Measurements from ENCODE around the gene ADD1. TPM values are rescaled to one million over a fixed set of nuclear protein-coding genes. Genes with fewer than 3 reads are reported as not detected.

Gene ADD1
- total and polyA plus RNA-seq, 4 donors: 98.3 to 351 (median 284) TPM

DNA sequence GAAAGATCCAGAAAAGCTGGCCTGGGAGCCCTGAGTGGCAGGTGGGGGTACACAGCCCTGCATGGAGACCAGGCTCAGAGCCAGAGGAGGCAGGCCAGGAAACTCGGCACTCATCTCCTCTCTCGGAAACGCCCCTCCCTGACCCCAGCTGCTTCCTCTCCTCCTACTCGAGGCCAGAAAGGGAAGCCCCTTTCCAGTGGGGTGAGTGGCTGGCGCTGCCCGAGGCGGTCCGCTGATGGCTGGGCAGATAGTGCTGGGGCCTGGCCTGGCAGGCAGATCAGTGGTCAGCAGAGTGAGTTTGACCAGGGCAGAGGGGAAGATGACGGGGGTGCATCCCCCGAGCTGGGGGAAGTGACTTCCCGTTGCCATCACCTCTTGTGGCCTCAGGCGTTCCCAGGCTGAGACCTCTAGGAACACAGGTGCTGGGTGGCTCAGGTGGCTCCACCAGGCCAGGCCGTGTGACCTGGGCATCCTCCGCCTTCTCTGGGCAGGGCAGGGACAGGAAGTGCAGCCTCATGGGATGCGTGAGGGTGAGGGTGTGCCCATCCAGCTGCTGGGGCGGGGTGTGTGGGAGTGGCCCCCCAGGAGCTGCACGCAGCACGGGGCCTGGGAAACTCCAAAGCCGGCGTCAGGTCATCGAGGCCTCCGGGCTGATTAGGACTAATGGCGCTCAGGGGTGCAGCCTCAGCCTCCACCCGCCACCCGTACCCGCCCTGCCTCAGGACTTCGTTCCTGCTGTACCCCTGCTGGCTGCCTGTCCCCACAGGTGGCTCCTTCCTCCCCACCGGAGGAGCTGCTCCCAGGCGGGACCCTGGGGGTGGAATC, 45.0 kb upstream of the ADD1 start:
- H3K36me3 ChIP-seq (ENCODE audit: control insufficient read depth in 1 of 2, insufficient read depth in 2 of 2, low read length in 1 of 2): no peaks in the 10 kb centered on the region
- 82 to 86% methylated on average over 29 of the region's 29 CpGs for WGBS, 2 donors
- H3K4me3 ChIP-seq (ENCODE audit: low read length in 2 of 2): no peak overlapping the region
- no peaks in the 10 kb centered on the region for H3K9me3 ChIP-seq (ENCODE audit: control insufficient read depth, low read length)
- H3K4me1 ChIP-seq (ENCODE audit: control insufficient read depth in 1 of 2, insufficient read depth in 2 of 2, low read length in 2 of 2): no peaks in the 10 kb centered on the region
- DNase-seq (peak; percentile 81 to 87), ATAC-seq (ENCODE audit: low FRiP score) (peak; percentile 8)
- H3K27ac ChIP-seq (ENCODE audit: low read depth in 1 of 2, low read length in 2 of 2): no peak overlapping the region
- intact Hi-C loops (cut with DNase I): no loop called here
- no peaks in the 10 kb centered on the region for H3K27me3 ChIP-seq (ENCODE audit: control insufficient read depth in 1 of 2, insufficient read depth in 2 of 2, low read length in 1 of 2)

DNA sequence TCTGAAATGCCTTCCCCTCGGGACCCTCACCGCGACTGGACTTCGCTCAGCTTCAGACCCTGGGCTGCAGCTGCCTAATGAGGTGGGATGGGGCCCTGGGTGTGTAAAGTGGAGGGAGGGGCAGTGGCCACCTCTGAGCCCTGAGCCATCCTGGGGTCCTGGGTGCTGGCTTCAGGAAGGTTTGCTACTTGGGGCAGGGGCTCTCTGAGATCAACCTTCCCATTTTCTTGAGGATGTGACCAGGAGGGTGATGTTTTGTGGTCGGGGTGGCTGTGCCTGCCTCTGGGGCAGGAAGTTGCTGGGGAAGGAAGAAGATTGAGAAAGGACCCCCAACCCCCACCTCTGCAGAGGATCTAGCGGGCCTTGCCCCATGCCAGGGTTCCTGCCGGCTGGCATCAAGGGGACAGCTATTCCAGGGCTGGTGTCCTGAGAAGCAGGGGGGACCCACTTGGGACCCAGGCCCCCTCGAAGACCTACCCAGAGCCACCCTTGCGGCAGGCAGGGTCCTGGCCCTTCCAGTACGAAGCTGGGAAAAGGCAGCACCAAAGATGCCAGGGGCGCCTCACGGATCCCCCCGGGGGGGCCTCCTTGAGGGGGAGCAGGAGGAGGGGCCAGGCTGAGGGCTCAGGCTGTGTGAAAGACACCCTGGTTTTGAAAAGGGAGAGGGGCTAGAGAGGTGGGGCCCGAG, 44.3 kb upstream of the ADD1 start:
- Histone ChIP-seq H3K36me3 (ENCODE audit: control insufficient read depth in 1 of 2, insufficient read depth in 2 of 2, low read length in 1 of 2) (no peaks in the 10 kb centered on the region), H3K27ac (ENCODE audit: low read depth in 1 of 2, low read length in 2 of 2) (no peak overlapping the region), H3K4me3 (ENCODE audit: low read length in 2 of 2) (no peak overlapping the region), H3K27me3 (ENCODE audit: control insufficient read depth in 1 of 2, insufficient read depth in 2 of 2, low read length in 1 of 2) (no peaks in the 10 kb centered on the region), H3K9me3 (ENCODE audit: control insufficient read depth, low read length) (no peaks in the 10 kb centered on the region), H3K4me1 (ENCODE audit: control insufficient read depth in 1 of 2, insufficient read depth in 2 of 2, low read length in 2 of 2) (no peaks in the 10 kb centered on the region)
- 89 to 91% methylated on average over 14 of the region's 14 CpGs for WGBS, 2 donors
- intact Hi-C loops (cut with DNase I): no loop called here
- no peak for ATAC-seq (ENCODE audit: low FRiP score)
- DNase-seq: peak; percentile 62 to 71

DNA sequence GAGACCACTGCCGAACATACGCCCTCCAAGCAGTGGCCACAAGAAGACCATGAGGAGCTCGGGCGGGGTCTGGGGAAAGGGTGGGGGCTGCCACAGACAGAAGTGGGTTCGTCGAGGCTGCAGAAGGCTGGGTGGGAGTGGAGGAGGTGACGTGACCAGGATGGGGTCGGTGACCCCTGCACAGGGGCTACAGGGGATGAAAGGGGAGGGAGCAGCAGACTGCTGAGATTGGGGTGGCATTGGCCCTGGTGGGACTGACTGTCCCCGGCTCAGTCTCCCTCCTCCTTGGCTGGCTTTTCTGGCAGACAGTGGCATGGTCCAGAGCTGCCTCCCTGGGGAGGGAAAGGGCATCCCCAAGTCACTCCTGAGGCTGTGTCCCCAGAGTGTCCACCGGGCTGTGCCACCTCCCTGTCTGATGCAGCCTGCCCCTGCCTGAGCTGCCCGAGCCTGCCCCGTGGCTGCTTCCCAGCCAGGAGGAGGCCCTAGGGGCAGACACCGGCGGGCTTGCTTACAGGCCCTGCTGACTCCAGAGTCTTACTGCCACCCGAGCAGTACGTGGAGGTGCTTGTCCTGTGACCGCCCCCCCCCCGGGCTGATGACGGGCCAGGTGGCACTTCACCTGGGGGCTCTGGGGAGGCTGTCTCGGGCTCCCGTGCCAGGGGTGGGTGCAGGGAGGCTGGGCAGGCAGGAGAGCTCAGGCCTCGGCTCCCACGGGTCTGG, 43.5 kb upstream of the ADD1 start:
- H3K36me3 ChIP-seq (ENCODE audit: control insufficient read depth in 1 of 2, insufficient read depth in 2 of 2, low read length in 1 of 2): no peaks in the 10 kb centered on the region
- H3K4me1 ChIP-seq (ENCODE audit: control insufficient read depth in 1 of 2, insufficient read depth in 2 of 2, low read length in 2 of 2): no peaks in the 10 kb centered on the region
- no peak overlapping the region for H3K4me3 ChIP-seq (ENCODE audit: low read length in 2 of 2)
- peak; percentile 60 to 77 for DNase-seq
- H3K9me3 ChIP-seq (ENCODE audit: control insufficient read depth, low read length): no peaks in the 10 kb centered on the region
- H3K27me3 ChIP-seq (ENCODE audit: control insufficient read depth in 1 of 2, insufficient read depth in 2 of 2, low read length in 1 of 2): no peaks in the 10 kb centered on the region
- 63 to 66% methylated on average over 23 of the region's 23 CpGs for WGBS, 2 donors
- intact Hi-C loops (cut with DNase I): no loop called here
- no peak for ATAC-seq (ENCODE audit: low FRiP score)
- H3K27ac ChIP-seq (ENCODE audit: low read depth in 1 of 2, low read length in 2 of 2): no peak overlapping the region

DNA sequence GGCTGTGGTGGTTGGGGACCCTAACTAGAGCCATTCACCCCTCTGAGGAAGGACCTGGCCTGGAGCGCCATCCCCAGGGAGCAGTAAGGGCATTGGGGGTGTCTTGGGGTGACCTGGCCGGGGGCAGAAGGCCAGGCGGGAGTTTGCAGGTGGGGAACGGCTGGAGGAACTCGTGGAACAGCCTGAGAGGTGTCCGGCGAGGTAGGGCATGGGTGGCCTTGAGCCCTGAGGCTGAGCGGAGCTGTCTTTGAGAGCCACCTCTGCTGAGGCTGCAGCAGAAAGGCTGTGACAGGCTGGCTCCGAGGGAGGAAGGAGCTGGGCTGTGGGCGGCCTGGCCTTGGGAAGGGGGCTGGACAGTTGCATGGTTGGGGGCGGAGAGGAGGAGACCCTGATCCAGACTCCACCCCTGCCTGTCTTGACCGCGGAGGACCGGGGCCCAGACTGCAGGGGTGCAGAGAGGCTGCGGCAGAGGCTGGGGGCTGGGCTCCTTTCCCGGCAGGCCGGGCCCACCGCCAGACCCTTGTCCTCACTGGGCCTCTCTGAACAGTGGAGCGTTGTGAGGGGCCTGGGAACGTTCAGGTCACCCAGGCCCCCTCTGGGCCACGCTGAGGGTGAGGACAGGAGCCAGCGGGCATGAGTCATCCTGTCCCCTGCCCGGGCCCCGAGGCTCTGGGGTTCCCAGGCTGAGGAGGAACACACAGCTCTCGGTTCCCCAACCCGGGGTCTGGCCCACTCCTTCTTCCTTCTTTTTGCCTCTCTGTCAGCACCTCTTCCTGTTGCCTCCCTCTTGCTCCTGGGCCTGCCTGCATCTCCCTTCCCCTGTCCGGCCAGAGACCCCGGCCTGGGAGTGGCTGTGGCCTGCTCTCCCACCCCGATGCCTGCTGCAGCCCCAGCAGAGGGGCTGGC, 42.7 kb upstream of the ADD1 start:
- peak; percentile 84 to 92 for DNase-seq
- H3K4me3 ChIP-seq (ENCODE audit: low read length in 2 of 2): no peak overlapping the region
- WGBS, 2 donors: 24 to 30% methylated on average over 25 to 29 of the region's 29 CpGs
- H3K27me3 ChIP-seq (ENCODE audit: control insufficient read depth in 1 of 2, insufficient read depth in 2 of 2, low read length in 1 of 2): no peaks in the 10 kb centered on the region
- no peaks in the 10 kb centered on the region for H3K36me3 ChIP-seq (ENCODE audit: control insufficient read depth in 1 of 2, insufficient read depth in 2 of 2, low read length in 1 of 2)
- ATAC-seq (ENCODE audit: low FRiP score): peak; percentile 71
- H3K4me1 ChIP-seq (ENCODE audit: control insufficient read depth in 1 of 2, insufficient read depth in 2 of 2, low read length in 2 of 2): no peaks in the 10 kb centered on the region
- no peaks in the 10 kb centered on the region for H3K9me3 ChIP-seq (ENCODE audit: control insufficient read depth, low read length)
- H3K27ac ChIP-seq (ENCODE audit: low read depth in 1 of 2, low read length in 2 of 2): no peak overlapping the region
- intact Hi-C loops (cut with DNase I): no loop called here

DNA sequence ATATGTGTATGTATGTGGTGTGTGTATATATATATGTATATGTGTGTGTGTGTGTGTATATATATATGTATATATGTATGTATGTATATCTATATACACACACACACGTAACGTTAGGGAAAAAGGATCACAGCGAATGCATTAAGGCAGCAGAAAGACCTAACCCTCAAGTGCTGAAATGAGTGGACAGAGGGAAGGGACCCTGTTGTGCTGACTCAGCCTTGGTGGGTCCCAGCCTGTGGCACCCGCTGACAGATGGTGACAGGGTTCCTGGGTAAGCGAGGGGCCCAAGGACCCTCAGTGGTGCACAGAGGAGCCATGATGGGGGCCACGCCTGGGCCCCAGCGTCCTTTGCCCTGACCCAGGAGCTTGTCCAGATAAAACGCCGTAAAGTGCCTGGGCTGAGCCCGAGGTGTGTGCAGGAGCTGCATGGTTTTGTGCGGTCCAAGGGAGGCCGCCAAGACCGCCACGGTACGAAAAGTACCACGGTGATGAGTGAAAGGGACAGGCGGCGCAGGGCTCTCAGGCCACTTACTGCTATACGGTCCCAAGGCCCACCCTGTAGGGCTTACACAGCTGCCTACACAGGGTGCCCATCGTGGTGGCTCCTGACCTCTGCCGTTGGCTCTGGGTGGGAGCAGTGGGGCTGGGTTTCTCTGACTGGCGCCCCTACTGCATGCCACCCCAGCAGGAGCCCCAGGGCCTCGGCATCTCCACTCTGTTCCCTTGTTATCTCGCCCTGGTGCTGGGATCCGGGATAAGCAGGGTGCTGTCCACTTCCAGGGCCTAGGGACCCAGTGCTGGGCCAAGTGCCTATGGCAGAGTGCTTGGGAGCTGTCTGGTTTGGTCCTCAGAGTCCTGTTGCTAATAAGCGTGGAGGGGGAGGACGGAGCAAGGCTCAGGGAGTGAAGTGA, 40.8 kb upstream of the ADD1 start:
- 93% methylated on average over 26 to 27 of the region's 27 CpGs for WGBS, 2 donors
- no peaks in the 10 kb centered on the region for H3K36me3 ChIP-seq (ENCODE audit: control insufficient read depth in 1 of 2, insufficient read depth in 2 of 2, low read length in 1 of 2)
- H3K9me3 ChIP-seq (ENCODE audit: control insufficient read depth, low read length): no peaks in the 10 kb centered on the region
- ATAC-seq (ENCODE audit: low FRiP score) (no peak), DNase-seq (peak; percentile 36 to 57)
- intact Hi-C loops (cut with DNase I): no loop called here
- no peaks in the 10 kb centered on the region for H3K27me3 ChIP-seq (ENCODE audit: control insufficient read depth in 1 of 2, insufficient read depth in 2 of 2, low read length in 1 of 2)
- no peak overlapping the region for H3K4me3 ChIP-seq (ENCODE audit: low read length in 2 of 2)
- no peak overlapping the region for H3K27ac ChIP-seq (ENCODE audit: low read depth in 1 of 2, low read length in 2 of 2)
- no peaks in the 10 kb centered on the region for H3K4me1 ChIP-seq (ENCODE audit: control insufficient read depth in 1 of 2, insufficient read depth in 2 of 2, low read length in 2 of 2)

DNA sequence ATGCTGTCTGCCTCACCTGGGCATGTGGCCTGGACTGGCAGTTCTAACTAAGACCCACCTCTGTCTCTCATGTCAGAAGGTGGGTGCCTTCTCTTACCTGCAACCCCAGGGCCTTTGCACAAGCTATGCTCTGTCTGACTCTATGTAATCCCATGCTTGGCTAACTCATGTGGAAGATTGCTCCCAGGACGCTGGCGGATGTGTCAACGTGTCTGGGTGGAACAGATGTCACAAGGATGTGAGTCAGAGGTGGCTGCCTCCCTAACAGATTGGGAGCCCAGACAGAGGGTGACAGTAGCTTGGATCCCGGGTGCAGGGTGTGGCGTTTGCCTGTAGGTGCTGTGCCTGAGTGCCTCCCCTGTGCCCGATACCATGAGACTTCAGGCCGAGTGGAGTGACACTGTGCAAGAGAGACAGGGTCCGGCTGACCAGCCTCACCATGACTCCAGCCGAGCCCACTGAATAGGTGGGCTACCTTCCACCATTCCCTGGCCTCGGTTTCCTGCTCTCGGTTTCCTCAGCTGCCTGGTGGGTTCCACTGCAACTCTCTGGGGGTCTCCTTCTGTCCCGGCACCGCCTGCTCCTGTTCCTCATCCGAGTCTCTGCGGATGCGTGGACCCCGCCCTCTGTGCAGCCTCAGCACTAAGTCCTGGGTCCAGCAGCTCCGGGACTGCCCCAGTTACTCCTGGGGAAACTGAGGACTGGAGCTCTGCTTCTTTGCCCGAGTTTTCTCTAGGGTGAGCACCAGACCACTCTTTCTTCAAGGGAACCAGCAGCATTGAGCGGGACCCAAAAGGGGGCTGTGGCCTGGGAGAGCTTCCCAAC, 39.8 kb upstream of the ADD1 start:
- WGBS, 2 donors: 94 to 95% methylated on average over 19 to 20 of the region's 20 CpGs
- intact Hi-C loops (cut with DNase I): no loop called here
- Histone ChIP-seq H3K27ac (ENCODE audit: low read depth in 1 of 2, low read length in 2 of 2) (no peak overlapping the region), H3K9me3 (ENCODE audit: control insufficient read depth, low read length) (no peaks in the 10 kb centered on the region), H3K4me3 (ENCODE audit: low read length in 2 of 2) (no peak overlapping the region), H3K27me3 (ENCODE audit: control insufficient read depth in 1 of 2, insufficient read depth in 2 of 2, low read length in 1 of 2) (no peaks in the 10 kb centered on the region), H3K4me1 (ENCODE audit: control insufficient read depth in 1 of 2, insufficient read depth in 2 of 2, low read length in 2 of 2) (no peaks in the 10 kb centered on the region), H3K36me3 (ENCODE audit: control insufficient read depth in 1 of 2, insufficient read depth in 2 of 2, low read length in 1 of 2) (no peaks in the 10 kb centered on the region)
- DNase-seq (peak; percentile 71 to 73), ATAC-seq (ENCODE audit: low FRiP score) (no peak)

DNA sequence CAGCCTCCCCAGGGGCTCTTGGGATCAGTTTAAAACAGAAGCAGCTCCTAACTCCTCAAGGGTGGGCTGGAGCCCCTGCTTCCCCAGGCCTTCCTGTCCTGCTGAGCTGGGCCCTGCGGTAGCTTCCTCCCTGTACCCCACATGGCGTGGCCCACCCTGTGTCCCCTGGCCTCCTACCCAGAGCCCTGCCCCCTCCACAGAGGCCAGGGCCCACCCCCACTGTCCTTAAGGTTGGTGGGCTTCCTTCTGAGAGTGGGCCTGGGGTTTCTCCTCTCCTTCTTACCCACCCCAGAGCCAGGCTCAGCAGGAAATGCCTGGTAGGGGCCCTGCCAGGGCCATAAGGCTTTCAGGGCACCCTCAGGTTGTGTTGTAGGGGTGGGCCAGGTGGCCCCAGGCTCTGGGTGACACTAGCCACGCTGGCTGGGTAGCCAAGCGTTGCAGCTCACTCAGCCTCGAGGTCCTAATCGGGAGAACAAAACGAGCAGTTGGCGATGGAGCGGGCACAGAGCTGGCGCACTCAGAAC, 39.1 kb upstream of the ADD1 start:
- no peak overlapping the region for H3K27ac ChIP-seq (ENCODE audit: low read depth in 1 of 2, low read length in 2 of 2)
- no peaks in the 10 kb centered on the region for H3K4me1 ChIP-seq (ENCODE audit: control insufficient read depth in 1 of 2, insufficient read depth in 2 of 2, low read length in 2 of 2)
- no peaks in the 10 kb centered on the region for H3K27me3 ChIP-seq (ENCODE audit: control insufficient read depth in 1 of 2, insufficient read depth in 2 of 2, low read length in 1 of 2)
- 94 to 95% methylated on average over 10 of the region's 10 CpGs for WGBS, 2 donors
- no peak overlapping the region for H3K4me3 ChIP-seq (ENCODE audit: low read length in 2 of 2)
- ATAC-seq (ENCODE audit: low FRiP score): no peak
- H3K36me3 ChIP-seq (ENCODE audit: control insufficient read depth in 1 of 2, insufficient read depth in 2 of 2, low read length in 1 of 2): no peaks in the 10 kb centered on the region
- intact Hi-C loops (cut with DNase I): no loop called here
- H3K9me3 ChIP-seq (ENCODE audit: control insufficient read depth, low read length): no peaks in the 10 kb centered on the region
- peak; percentile 46 to 61 for DNase-seq

Measured in aorta (tissue), 5 donors.